Measurements from ENCODE around the gene HDHD2.

The HDHD2 gene

GRCh38 chr18:47143899-47144485 is 6.3 kb downstream of the HDHD2 start:
- no peak for DNase-seq

GRCh38 chr18:47143153-47143552 is 7.1 kb downstream of the HDHD2 start:
- no peak for DNase-seq

DNA sequence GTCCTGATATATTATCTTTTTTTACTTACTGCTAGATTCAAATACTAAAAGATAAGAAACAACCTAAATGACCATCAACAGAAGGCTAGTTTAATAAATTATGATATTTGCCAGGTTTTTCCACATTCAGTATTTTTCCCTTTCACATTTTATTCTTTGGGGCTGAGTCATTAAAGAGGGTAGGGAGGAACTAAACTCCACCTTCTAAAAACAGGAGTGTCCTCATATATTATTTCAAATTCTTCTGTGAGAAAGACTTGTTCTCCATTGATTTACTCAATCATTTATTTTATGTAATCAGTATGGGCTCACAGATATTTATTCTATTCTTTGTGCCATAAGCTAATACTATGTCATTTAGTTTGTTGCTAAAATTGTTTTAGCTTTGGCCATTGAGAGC is 9.0 kb downstream of the HDHD2 start:
- DNase-seq = no peak

GRCh38 chr18:47121146-47121545 is 29.2 kb downstream of the HDHD2 start:
- no peak for DNase-seq

DNA sequence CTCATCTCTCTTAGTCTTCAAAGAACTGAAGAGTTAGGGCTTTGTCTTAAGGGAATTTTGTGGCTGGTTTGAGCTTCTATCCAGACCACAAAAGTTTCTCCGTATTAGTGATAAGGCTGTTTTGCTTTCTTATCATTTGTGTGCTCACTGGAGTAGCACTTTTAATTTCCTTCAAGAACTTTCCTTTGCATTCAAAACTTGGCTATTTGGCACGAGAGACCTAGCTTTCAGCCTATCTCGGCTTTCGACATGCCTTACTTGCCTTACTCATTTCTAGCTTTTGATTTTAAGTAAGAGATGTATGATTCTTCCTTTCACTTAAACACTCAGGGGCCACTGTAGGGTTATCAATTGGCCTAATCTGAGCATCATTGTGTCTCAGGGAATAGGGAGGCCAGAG is 29.9 kb downstream of the HDHD2 start:
- DNase-seq = peak in 1 of 2 experiments; percentile 12

GRCh38 chr18:47118981-47119380 is 31.3 kb downstream of the HDHD2 start:
- no peak for DNase-seq

- no peak for DNase-seq
Measured at GRCh38 chr18:47115205-47115604, 35.1 kb downstream of the HDHD2 start.

DNA sequence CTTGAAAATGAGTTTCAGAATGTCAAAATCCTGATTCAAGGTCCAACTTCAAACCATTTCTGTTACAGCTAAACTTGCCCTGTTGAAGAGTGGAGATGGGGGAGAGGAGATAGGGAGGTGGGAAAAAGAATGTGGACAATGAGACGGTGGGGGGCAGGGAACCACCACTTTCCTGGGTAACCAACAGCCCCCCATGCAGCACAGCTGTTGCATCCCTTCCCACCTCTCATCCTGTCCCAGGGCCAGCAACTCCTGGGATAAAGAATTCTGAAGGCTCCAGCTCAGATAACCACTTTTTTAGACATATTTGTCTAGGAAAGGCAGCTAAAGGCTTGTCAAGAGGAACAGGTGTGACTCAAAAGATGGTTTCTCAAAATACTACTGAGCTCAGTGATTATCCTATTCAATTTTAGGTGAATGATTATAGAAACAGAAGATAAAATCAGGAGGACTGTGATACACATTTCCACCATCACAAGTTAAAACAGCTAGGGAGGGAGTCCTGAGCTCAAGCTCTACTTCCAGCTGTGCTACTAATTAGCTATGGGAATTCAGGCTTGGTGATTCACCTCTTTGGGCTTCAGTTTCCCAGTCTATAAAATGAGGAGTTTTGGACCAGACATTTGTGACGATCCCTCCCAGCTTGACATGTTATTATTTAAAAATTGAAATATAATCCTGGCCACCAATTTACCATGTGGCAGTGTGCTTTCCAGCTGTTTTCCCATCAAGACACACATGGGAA is 36.3 kb downstream of the HDHD2 start:
- no peak for DNase-seq

- no peak for DNase-seq
Measured at GRCh38 chr18:47110492-47111274, 39.6 kb downstream of the HDHD2 start.

DNA sequence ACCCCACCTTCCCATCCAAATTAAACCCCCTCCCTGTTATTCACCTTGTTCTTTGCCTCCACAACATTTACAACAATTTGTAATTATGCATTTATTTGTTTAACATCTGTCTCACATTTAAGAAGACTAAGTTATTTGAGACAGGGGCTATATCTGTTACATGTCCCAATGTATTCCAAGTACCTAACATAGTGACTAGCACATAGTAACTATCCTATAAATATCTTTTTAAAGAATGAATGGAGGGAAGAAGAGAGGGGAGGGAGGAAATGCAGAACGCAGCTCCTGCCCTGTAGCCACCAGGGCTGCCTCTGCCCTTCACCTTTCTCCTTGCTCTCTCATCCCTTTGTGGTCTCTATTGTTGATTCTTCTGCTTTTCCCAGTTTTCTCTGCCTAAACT is 40.6 kb downstream of the HDHD2 start:
- DNase-seq = no peak

DNA sequence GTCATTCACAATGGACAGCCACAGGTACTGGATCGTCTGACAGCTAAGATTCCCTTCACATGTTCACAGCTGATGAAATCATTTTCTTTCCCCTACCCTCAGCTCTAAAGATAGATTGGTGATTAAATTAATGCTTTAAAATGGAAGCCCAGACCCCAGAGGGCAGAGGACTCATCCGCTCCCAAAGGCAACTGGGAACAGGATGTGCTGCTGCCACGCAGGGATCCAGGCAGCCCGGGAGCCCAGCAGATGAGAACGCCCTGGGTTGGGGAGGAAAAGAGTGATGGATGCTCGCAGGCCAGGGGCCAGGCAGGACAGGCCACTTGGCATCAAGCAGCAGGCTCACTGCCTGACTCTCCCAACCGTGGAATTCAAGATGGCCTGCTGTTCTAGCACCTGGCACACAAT is 41.3 kb downstream of the HDHD2 start:
- DNase-seq = no peak

- no peak for DNase-seq
Measured at GRCh38 chr18:47108373-47108772, 41.9 kb downstream of the HDHD2 start.

DNA sequence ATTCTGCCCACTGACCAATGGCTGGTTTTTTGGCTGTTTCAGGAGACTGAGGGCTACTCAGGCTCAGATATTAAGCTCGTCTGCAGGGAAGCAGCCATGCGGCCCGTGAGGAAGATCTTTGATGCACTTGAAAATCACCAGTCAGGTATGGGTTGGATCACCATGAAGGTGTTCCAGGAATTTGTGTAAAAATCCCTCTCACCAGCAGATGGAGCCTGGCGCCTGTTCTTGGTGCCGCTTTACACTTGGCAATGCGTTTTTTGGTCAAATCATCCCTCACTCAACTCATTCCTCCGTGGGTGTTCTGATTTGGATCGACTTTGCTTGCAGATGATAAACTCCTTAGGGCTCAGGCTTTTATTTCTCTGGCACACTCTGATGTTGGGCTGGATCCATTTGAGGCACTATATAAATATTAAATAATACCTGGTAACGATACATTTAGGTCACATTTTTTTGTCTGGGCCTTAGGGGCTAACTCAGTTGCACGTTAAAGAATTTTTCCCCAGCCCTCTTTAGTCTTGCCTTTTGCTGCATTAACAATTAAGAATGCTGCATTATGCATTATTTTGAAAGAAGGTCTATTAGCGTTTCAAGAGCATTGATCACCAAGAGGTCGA is 50.0 kb downstream of the HDHD2 start:
- peak; percentile 67 to 75 for DNase-seq

DNA sequence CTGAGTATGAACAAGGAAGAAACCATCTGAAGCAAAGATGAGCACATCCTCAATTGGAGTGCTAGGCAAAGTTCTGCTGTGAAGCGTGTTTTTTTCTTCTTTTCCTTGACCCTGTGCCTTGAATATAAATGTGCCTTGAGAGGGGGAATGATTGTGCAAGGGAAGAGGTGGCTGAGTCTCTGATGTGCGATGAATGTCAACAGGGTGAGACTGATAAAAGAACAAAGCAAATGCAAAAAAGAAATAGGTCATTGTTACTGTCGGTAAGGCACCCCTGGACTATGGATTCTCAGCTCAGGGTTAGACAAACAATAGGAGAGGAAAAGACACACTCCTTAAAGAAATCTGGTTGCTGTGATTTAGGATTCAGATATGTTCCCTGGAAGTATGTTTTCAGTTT is 54.5 kb downstream of the HDHD2 start:
- no peak for DNase-seq

DNA sequence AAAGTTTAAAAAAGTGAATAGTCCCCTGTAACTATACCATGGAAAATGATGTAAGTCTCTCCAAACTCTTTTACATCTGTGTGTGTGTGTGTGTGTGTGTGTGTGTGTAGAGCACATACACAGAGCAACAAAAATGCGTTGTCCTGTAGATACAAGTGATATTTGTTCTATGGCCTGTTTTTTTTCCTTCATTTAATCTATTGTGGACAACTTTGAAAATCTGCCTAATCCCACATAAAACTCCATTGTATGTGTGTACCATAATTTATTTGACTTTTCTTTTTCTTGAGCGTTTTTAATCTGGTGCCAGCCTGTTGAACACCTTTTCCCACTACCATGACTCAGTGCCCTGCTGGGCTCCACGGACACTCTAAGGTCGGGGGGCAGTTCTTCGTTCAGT is 62.6 kb downstream of the HDHD2 start:
- DNase-seq = no peak

GRCh38 chr18:47081578-47081977 is 68.7 kb downstream of the HDHD2 start:
- DNase-seq = no peak

- no peak for DNase-seq
Measured at GRCh38 chr18:47080872-47081271, 69.4 kb downstream of the HDHD2 start.

GRCh38 chr18:47077111-47077510 is 73.2 kb downstream of the HDHD2 start:
- no peak for DNase-seq

- no peak for DNase-seq
Measured at GRCh38 chr18:47075098-47075883, 75.0 kb downstream of the HDHD2 start.

- no peak for DNase-seq
Measured at GRCh38 chr18:47067648-47068047, 82.7 kb downstream of the HDHD2 start.

GRCh38 chr18:47063096-47063495 is 87.2 kb downstream of the HDHD2 start:
- no peak for DNase-seq

DNA sequence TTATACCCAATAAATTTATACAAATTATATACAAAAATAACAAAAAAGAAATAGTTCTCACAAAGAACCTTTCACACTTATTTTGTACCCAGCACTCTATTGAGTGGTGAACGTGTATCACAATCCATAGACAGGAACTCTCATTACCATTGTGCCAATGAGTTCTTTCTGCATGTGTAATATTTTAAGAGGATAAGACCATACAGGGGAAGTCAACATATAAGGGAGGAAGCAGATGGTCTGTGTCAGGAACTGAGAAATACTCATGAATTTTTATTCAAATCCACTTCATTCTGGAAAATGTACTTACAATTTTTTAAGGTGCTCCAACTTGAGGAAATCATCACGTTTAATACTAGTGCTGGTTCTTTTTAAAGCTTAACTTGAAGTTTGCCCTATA is 87.8 kb downstream of the HDHD2 start:
- DNase-seq = no peak

Measured in activated CD4-positive, alpha-beta T cell treated with anti-CD3 and anti-CD28 coated beads, Interleukin-2, amount 50 U/mL, for 48 hours (primary cell).